Measurements from ENCODE around the gene FOXO4.

GRCh38 chrX:71056867-71057266 is 38.8 kb upstream of the FOXO4 start:
- TF ChIP-seq NRF1 (conservative IDR thresholded peaks at IDR 0.05; ENCODE audit: low read depth, low read length) = no peak
- TF ChIP-seq SREBF1 (IDR thresholded peaks at IDR 0.05; ENCODE audit: low read length) = no peak
- TF ChIP-seq EGR1 (IDR thresholded peaks at IDR 0.05; ENCODE audit: borderline replicate concordance in 1 of 2, low read depth in 2 of 2, low read length in 2 of 2) = no peak

All from GM12878 (cell line).